MM.1S (cell line): ENCODE results near the gene CEACAM6.
"Not testable (repeated sequence)": the region's sequence is repeated elsewhere in the genome, so short reads cannot be mapped to it uniquely, and the experiment has no call there.

ENCODE experiments used
- DNase-seq: peaks from one replicate; pipeline ENCODE4 v3.0.0-alpha.2; 2015
- H2AFZ ChIP-seq: fragments of 300-600 bp; sonication (generic); 2 replicates; pipeline ENCODE4 v1.6.0; 2016; ENCODE audit warnings: antibody characterized with exemption, low read length
- H3F3A ChIP-seq: fragments of 300-600 bp; sonication (generic); 2 replicates; pipeline ENCODE4 v1.6.1; 2016; ENCODE audit warnings: mild to moderate bottlenecking, antibody characterized with exemption, low read length, moderate library complexity, mixed read lengths; ENCODE audit not compliant: insufficient read depth
- H3K27ac ChIP-seq: fragments of 300-600 bp; sonication (generic); 2 replicates; pipeline ENCODE4 v1.5.1; 2016; ENCODE audit warnings: mild to moderate bottlenecking, low read length
- H3K27me3 ChIP-seq: fragments of 300-600 bp; sonication (generic); replicated peaks from 2 replicates; pipeline ENCODE4 v1.6.0; 2016; ENCODE audit warnings: low read length; ENCODE audit not compliant: insufficient read depth
- H3K36me3 ChIP-seq: fragments of 300-600 bp; sonication (generic); replicated peaks from 2 replicates; pipeline ENCODE4 v1.6.1; 2016; ENCODE audit warnings: mild to moderate bottlenecking, low read length, mixed read lengths; ENCODE audit not compliant: insufficient read depth
- H3K4me1 ChIP-seq: fragments of 300-600 bp; sonication (generic); 2 replicates; pipeline ENCODE4 v1.6.1; 2016; ENCODE audit warnings: low read length, mixed read lengths
- H3K4me2 ChIP-seq: fragments of 300-600 bp; sonication (generic); 2 replicates; pipeline ENCODE4 v1.6.0; 2016; ENCODE audit warnings: low read depth, low read length
- H3K4me3 ChIP-seq: fragments of 300-600 bp; sonication (generic); 2 replicates; pipeline ENCODE4 v1.5.1; 2016; ENCODE audit warnings: low read length, mixed read lengths
- H3K79me2 ChIP-seq: fragments of 300-600 bp; sonication (generic); 2 replicates; pipeline ENCODE4 v1.6.1; 2016; ENCODE audit warnings: mixed run types, low read length, mixed read lengths
- H3K9ac ChIP-seq: fragments of 300-600 bp; sonication (generic); 2 replicates; pipeline ENCODE4 v1.6.1; 2016; ENCODE audit warnings: low read length, mixed read lengths
- H3K9me2 ChIP-seq: fragments of 300-600 bp; sonication (generic); replicated peaks from 2 replicates; pipeline ENCODE4 v1.6.1; 2016; ENCODE audit warnings: mild to moderate bottlenecking, low read length, mixed read lengths; ENCODE audit not compliant: insufficient read depth
- H3K9me3 ChIP-seq: fragments of 300-600 bp; sonication (generic); replicated peaks from 2 replicates; pipeline ENCODE4 v1.6.1; 2016; ENCODE audit warnings: mild to moderate bottlenecking, low read length, mixed read lengths; ENCODE audit not compliant: insufficient read depth
- H4K20me1 ChIP-seq: fragments of 300-600 bp; sonication (generic); 2 replicates; pipeline ENCODE4 v1.6.1; 2016; ENCODE audit warnings: mild to moderate bottlenecking, low read length, moderate library complexity, mixed read lengths; ENCODE audit not compliant: insufficient read depth
- EZH2 ChIP-seq: fragments of 300-600 bp; sonication (generic); optimal IDR thresholded peaks from 2 replicates; pipeline ENCODE3; 2017; ENCODE audit warnings: low read depth, mild to moderate bottlenecking, antibody characterized with exemption, low read length, mixed read lengths
- EZH2phosphoT487 ChIP-seq: fragments of 300-600 bp; sonication (generic); IDR thresholded peaks from 2 replicates; pipeline ENCODE4 v1.6.1; 2018; ENCODE audit warnings: antibody characterized with exemption, low read length
- TF ChIP-seq, protein P1 (sequence below): fragments of 300-600 bp; sonication (generic); IDR thresholded peaks from 2 replicates; pipeline ENCODE4 v1.5.1; 2016; ENCODE audit warnings: antibody characterized with exemption, low read length, mixed read lengths

CEACAM6 gene

DNA sequence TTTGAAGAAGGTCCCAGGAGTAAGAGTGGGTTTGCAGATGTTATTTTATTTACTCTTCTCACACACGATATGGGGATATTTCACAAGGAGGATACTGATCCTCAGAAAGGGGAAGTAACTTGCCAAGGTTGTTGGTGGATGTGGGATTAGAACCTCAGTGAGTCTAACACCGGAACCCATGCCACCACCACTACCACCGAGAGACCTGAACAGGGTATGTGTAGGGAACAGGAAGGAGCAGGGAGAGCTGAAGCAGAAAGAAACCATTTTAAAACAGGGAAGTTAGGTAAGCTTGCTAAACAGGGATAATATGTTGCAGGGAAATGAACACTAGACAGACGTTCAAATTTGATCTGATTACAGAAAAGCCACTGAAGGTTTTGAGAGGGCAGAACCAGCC is 29.4 kb downstream of the CEACAM6 start:
- Histone ChIP-seq H2AFZ (no peak overlapping the region), H3K9me3 (no peaks in the 10 kb centered on the region), H3K9me2 (no peaks in the 10 kb centered on the region), H3K36me3 (no peaks in the 10 kb centered on the region), H3K4me2 (peak overlapping the region; percentile 11), H3K27me3 (peaks cover 84% of the 10 kb centered on the region), H4K20me1 (no peaks in the 10 kb centered on the region), H3K4me1 (0 out of 2 replicates have a peak, but pooled peaks cover 6% of the 10 kb centered on the region), H3K79me2 (no peaks in the 10 kb centered on the region), H3F3A (no peaks in the 10 kb centered on the region), H3K9ac (no peak overlapping the region), H3K4me3 (no peak overlapping the region), H3K27ac (no peak overlapping the region)
- TF ChIP-seq EZH2, result no peak
- TF ChIP-seq EZH2phosphoT487, result no peak
- TF ChIP-seq, protein P1, sequence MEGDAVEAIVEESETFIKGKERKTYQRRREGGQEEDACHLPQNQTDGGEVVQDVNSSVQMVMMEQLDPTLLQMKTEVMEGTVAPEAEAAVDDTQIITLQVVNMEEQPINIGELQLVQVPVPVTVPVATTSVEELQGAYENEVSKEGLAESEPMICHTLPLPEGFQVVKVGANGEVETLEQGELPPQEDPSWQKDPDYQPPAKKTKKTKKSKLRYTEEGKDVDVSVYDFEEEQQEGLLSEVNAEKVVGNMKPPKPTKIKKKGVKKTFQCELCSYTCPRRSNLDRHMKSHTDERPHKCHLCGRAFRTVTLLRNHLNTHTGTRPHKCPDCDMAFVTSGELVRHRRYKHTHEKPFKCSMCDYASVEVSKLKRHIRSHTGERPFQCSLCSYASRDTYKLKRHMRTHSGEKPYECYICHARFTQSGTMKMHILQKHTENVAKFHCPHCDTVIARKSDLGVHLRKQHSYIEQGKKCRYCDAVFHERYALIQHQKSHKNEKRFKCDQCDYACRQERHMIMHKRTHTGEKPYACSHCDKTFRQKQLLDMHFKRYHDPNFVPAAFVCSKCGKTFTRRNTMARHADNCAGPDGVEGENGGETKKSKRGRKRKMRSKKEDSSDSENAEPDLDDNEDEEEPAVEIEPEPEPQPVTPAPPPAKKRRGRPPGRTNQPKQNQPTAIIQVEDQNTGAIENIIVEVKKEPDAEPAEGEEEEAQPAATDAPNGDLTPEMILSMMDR, result no peak
- DNase-seq, result no peak

GRCh38 chr19:41785653-41786052 is 30.3 kb downstream of the CEACAM6 start:
- Histone ChIP-seq H3K9ac (no peak overlapping the region), H3K27me3 (peaks cover 82% of the 10 kb centered on the region), H3K4me2 (peak overlapping the region; percentile 11; the same call in 1 of the 2 replicates), H4K20me1 (no peaks in the 10 kb centered on the region), H3F3A (no peaks in the 10 kb centered on the region), H3K4me1 (0 out of 2 replicates have a peak, but pooled peaks cover 6% of the 10 kb centered on the region), H2AFZ (no peak overlapping the region), H3K4me3 (no peak overlapping the region), H3K79me2 (no peaks in the 10 kb centered on the region), H3K9me2 (no peaks in the 10 kb centered on the region), H3K36me3 (no peaks in the 10 kb centered on the region), H3K27ac (no peak overlapping the region), H3K9me3 (no peaks in the 10 kb centered on the region)
- TF ChIP-seq, protein P1, result peak; percentile 77
- no peak for TF ChIP-seq EZH2
- DNase-seq, result peak; percentile 77

DNA sequence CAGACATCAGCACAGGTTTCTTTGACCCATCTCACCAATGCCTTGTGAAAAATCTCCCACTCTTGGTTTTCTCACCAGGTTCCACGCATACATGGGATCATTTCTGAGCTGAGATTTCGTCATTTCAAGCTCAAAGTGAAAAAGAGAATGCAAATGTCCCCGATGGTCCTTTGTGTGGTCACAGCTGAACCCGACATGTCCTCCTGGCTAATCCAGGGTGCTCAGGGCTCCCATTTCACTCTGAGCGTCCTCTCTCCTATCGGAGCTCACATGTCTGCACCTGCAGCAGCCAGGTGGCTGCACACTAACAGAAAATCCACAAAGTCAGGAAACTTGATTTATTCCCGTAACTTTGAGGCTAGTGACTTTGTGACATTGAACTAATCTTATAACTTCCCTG is 31.7 kb downstream of the CEACAM6 start:
- Histone ChIP-seq H3K27ac (no peak overlapping the region), H3K9me3 (no peaks in the 10 kb centered on the region), H2AFZ (no peak overlapping the region), H3K27me3 (peaks cover 83% of the 10 kb centered on the region), H3K36me3 (no peaks in the 10 kb centered on the region), H3K9ac (no peak overlapping the region), H3K4me2 (no peak overlapping the region), H4K20me1 (no peaks in the 10 kb centered on the region), H3F3A (no peaks in the 10 kb centered on the region), H3K79me2 (no peaks in the 10 kb centered on the region), H3K4me3 (no peak overlapping the region), H3K9me2 (no peaks in the 10 kb centered on the region), H3K4me1 (0 out of 2 replicates have a peak, but pooled peaks cover 6% of the 10 kb centered on the region)
- TF ChIP-seq, protein P1, result no peak
- TF ChIP-seq EZH2phosphoT487, result no peak
- no peak for TF ChIP-seq EZH2
- DNase-seq, result no peak

GRCh38 chr19:41788518-41788917 is 33.2 kb downstream of the CEACAM6 start:
- H3K9ac ChIP-seq, H3K4me2 ChIP-seq, H2AFZ ChIP-seq, H3K79me2 ChIP-seq, H3K4me3 ChIP-seq, H3K9me3 ChIP-seq, DNase-seq, H3K36me3 ChIP-seq, H3K9me2 ChIP-seq, H3K27ac ChIP-seq, H3F3A ChIP-seq, H3K4me1 ChIP-seq, H4K20me1 ChIP-seq: not testable (repeated sequence)
- H3K27me3 ChIP-seq, result peaks cover 83% of the 10 kb centered on the region

- H3K4me1 ChIP-seq, H3K4me2 ChIP-seq, H3K9me2 ChIP-seq, H3K36me3 ChIP-seq, H4K20me1 ChIP-seq, H3F3A ChIP-seq, H3K4me3 ChIP-seq, H2AFZ ChIP-seq, DNase-seq, H3K79me2 ChIP-seq, H3K27ac ChIP-seq, H3K9ac ChIP-seq, H3K9me3 ChIP-seq: not testable (repeated sequence)
- peaks cover 84% of the 10 kb centered on the region for H3K27me3 ChIP-seq
These were observed 33.7 kb downstream of the CEACAM6 start for GRCh38 chr19:41789053-41789452.
